WTC11 (cell line): Measurements from ENCODE around the gene TMED3. TPM values are rescaled to one million over a fixed set of nuclear protein-coding genes. Genes with fewer than 3 reads are reported as not detected.

Source experiments
- ATF1 ChIP-seq: sonication (generic); formaldehyde crosslinking; IDR thresholded peaks from 2 replicates; pipeline ENCODE4 v1.8.1; 2023; ENCODE audit warnings: mild to moderate bottlenecking, moderate library complexity, missing genetic modification reagents
- ATF2 ChIP-seq: sonication (generic); formaldehyde crosslinking; IDR thresholded peaks from 2 replicates; pipeline ENCODE4 v1.8.1; 2022; ENCODE audit warnings: low read depth, missing genetic modification reagents, borderline replicate concordance
- CBFB ChIP-seq: sonication (generic); formaldehyde crosslinking; IDR thresholded peaks from 2 replicates; pipeline ENCODE4 v1.8.1; 2022; ENCODE audit warnings: mild to moderate bottlenecking, low read depth, missing genetic modification reagents
- E2F5 ChIP-seq: sonication (generic); formaldehyde crosslinking; IDR thresholded peaks from 2 replicates; pipeline ENCODE4 v1.8.1; 2022; ENCODE audit warnings: mild to moderate bottlenecking, moderate library complexity, missing genetic modification reagents
- FOXP1 ChIP-seq: sonication (generic); formaldehyde crosslinking; IDR thresholded peaks from 2 replicates; pipeline ENCODE4 v1.8.0; 2022; ENCODE audit warnings: missing genetic modification reagents, mild to moderate bottlenecking, moderate library complexity, borderline replicate concordance
- GABPB1 ChIP-seq: sonication (generic); formaldehyde crosslinking; IDR thresholded peaks from 2 replicates; pipeline ENCODE4 v1.8.1; 2023; ENCODE audit warnings: mild to moderate bottlenecking, missing genetic modification reagents
- JAZF1 ChIP-seq: fragments of 250-450 bp; sonication (Bioruptor Pico); IDR thresholded peaks from 2 replicates; pipeline ENCODE4 v1.9.0; 2021; ENCODE audit warnings: moderate library complexity, mild to moderate bottlenecking, inconsistent platforms
- KAT7 ChIP-seq: sonication (generic); formaldehyde crosslinking; IDR thresholded peaks from 2 replicates; pipeline ENCODE4 v1.8.1; 2023; ENCODE audit warnings: missing genetic modification reagents, mild to moderate bottlenecking, borderline replicate concordance
- MAX ChIP-seq: sonication (generic); formaldehyde crosslinking; IDR thresholded peaks from 2 replicates; pipeline ENCODE4 v1.8.0; 2022; ENCODE audit warnings: mild to moderate bottlenecking, missing genetic modification reagents
- MXD4 ChIP-seq: fragments of 250-450 bp; sonication (Bioruptor Pico); IDR thresholded peaks from 2 replicates; pipeline ENCODE4 v1.8.0; 2021; ENCODE audit warnings: mild to moderate bottlenecking, moderate library complexity, borderline replicate concordance
- NFATC4 ChIP-seq: fragments of 250-450 bp; sonication (Bioruptor Pico); IDR thresholded peaks from 2 replicates; pipeline ENCODE4 v1.9.0; 2021; ENCODE audit warnings: mild to moderate bottlenecking
- NFE2L1 ChIP-seq: sonication (generic); formaldehyde crosslinking; IDR thresholded peaks from 2 replicates; pipeline ENCODE4 v1.8.1; 2023; ENCODE audit warnings: missing genetic modification reagents
- NR2C2 ChIP-seq: sonication (generic); formaldehyde crosslinking; IDR thresholded peaks from 2 replicates; pipeline ENCODE4 v1.8.0; 2022; ENCODE audit warnings: mild to moderate bottlenecking, missing genetic modification reagents
- OVOL2 ChIP-seq: fragments of 250-450 bp; sonication (Bioruptor Pico); IDR thresholded peaks from 2 replicates; pipeline ENCODE4 v1.9.0; 2021; ENCODE audit warnings: mild to moderate bottlenecking, borderline replicate concordance
- RORB ChIP-seq: fragments of 250-450 bp; sonication (Bioruptor Pico); IDR thresholded peaks from 2 replicates; pipeline ENCODE4 v1.9.0; 2021; ENCODE audit warnings: mild to moderate bottlenecking
- ZNF121 ChIP-seq: sonication (generic); formaldehyde crosslinking; IDR thresholded peaks from 2 replicates; pipeline ENCODE4 v1.8.0; 2023; ENCODE audit warnings: missing genetic modification reagents
- ZNF232 ChIP-seq: sonication (generic); formaldehyde crosslinking; IDR thresholded peaks from 2 replicates; pipeline ENCODE4 v1.8.0; 2022; ENCODE audit warnings: mild to moderate bottlenecking, missing genetic modification reagents
- total RNA-seq: library from RNA; stranded (reverse); gene quantifications from 3 replicates; pipeline ENCODE4 v1.2.3, GENCODE V29; 2021
- TF ChIP-seq, protein P1 (sequence below): sonication (generic); formaldehyde crosslinking; IDR thresholded peaks from 2 replicates; pipeline ENCODE4 v1.8.1; 2023; ENCODE audit warnings: mild to moderate bottlenecking, missing genetic modification reagents
- TF ChIP-seq, protein P2 (sequence below): sonication (generic); formaldehyde crosslinking; IDR thresholded peaks from 2 replicates; pipeline ENCODE4 v1.8.0; 2022; ENCODE audit warnings: missing genetic modification reagents
- TF ChIP-seq, protein P3 (sequence below): fragments of 250-450 bp; sonication (Bioruptor Pico); IDR thresholded peaks from 2 replicates; pipeline ENCODE4 v1.9.0; 2021; ENCODE audit warnings: mild to moderate bottlenecking
- TF ChIP-seq, protein P4 (sequence below): fragments of 250-450 bp; sonication (Bioruptor Pico); conservative IDR thresholded peaks from 2 replicates; pipeline ENCODE4 v1.9.0; 2021; ENCODE audit warnings: mild to moderate bottlenecking

TMED3 gene
- total RNA-seq, 1 experiment from 2014 or later = 51.2 TPM

- TF ChIP-seq E2F5 (CRISPR knock-in tag) (0 out of 2 replicates have a peak, but pooled peaks have one; percentile 29), GABPB1 (peak; percentile 54), JAZF1 (no peak), NR2C2 (CRISPR knock-in tag) (no peak), ATF1 (CRISPR knock-in tag) (no peak), NFATC4 (CRISPR knock-in tag) (no peak), RORB (CRISPR knock-in tag) (no peak), NFE2L1 (CRISPR knock-in tag) (peak; percentile 70), ZNF121 (CRISPR knock-in tag) (no peak), ATF2 (CRISPR knock-in tag) (no peak), MAX (CRISPR knock-in tag) (peak; percentile 52; the same call in 1 of the 2 replicates), MXD4 (CRISPR knock-in tag) (no peak), KAT7 (no peak), FOXP1 (CRISPR knock-in tag) (peak; percentile 80; the same call in 1 of the 2 replicates), OVOL2 (CRISPR knock-in tag) (no peak), ZNF232 (peak; percentile 91; the same call in 1 of the 2 replicates), CBFB (no peak)
- TF ChIP-seq, protein P1, sequence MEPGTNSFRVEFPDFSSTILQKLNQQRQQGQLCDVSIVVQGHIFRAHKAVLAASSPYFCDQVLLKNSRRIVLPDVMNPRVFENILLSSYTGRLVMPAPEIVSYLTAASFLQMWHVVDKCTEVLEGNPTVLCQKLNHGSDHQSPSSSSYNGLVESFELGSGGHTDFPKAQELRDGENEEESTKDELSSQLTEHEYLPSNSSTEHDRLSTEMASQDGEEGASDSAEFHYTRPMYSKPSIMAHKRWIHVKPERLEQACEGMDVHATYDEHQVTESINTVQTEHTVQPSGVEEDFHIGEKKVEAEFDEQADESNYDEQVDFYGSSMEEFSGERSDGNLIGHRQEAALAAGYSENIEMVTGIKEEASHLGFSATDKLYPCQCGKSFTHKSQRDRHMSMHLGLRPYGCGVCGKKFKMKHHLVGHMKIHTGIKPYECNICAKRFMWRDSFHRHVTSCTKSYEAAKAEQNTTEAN (CRISPR knock-in tag) = peak; percentile 67; the same call in 1 of the 2 replicates
- TF ChIP-seq, protein P2, sequence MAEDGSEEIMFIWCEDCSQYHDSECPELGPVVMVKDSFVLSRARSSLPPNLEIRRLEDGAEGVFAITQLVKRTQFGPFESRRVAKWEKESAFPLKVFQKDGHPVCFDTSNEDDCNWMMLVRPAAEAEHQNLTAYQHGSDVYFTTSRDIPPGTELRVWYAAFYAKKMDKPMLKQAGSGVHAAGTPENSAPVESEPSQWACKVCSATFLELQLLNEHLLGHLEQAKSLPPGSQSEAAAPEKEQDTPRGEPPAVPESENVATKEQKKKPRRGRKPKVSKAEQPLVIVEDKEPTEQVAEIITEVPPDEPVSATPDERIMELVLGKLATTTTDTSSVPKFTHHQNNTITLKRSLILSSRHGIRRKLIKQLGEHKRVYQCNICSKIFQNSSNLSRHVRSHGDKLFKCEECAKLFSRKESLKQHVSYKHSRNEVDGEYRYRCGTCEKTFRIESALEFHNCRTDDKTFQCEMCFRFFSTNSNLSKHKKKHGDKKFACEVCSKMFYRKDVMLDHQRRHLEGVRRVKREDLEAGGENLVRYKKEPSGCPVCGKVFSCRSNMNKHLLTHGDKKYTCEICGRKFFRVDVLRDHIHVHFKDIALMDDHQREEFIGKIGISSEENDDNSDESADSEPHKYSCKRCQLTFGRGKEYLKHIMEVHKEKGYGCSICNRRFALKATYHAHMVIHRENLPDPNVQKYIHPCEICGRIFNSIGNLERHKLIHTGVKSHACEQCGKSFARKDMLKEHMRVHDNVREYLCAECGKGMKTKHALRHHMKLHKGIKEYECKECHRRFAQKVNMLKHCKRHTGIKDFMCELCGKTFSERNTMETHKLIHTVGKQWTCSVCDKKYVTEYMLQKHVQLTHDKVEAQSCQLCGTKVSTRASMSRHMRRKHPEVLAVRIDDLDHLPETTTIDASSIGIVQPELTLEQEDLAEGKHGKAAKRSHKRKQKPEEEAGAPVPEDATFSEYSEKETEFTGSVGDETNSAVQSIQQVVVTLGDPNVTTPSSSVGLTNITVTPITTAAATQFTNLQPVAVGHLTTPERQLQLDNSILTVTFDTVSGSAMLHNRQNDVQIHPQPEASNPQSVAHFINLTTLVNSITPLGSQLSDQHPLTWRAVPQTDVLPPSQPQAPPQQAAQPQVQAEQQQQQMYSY (CRISPR knock-in tag) = no peak
- TF ChIP-seq, protein P3, sequence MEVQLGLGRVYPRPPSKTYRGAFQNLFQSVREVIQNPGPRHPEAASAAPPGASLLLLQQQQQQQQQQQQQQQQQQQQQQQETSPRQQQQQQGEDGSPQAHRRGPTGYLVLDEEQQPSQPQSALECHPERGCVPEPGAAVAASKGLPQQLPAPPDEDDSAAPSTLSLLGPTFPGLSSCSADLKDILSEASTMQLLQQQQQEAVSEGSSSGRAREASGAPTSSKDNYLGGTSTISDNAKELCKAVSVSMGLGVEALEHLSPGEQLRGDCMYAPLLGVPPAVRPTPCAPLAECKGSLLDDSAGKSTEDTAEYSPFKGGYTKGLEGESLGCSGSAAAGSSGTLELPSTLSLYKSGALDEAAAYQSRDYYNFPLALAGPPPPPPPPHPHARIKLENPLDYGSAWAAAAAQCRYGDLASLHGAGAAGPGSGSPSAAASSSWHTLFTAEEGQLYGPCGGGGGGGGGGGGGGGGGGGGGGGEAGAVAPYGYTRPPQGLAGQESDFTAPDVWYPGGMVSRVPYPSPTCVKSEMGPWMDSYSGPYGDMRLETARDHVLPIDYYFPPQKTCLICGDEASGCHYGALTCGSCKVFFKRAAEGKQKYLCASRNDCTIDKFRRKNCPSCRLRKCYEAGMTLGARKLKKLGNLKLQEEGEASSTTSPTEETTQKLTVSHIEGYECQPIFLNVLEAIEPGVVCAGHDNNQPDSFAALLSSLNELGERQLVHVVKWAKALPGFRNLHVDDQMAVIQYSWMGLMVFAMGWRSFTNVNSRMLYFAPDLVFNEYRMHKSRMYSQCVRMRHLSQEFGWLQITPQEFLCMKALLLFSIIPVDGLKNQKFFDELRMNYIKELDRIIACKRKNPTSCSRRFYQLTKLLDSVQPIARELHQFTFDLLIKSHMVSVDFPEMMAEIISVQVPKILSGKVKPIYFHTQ (CRISPR knock-in tag) = no peak
- TF ChIP-seq, protein P4, sequence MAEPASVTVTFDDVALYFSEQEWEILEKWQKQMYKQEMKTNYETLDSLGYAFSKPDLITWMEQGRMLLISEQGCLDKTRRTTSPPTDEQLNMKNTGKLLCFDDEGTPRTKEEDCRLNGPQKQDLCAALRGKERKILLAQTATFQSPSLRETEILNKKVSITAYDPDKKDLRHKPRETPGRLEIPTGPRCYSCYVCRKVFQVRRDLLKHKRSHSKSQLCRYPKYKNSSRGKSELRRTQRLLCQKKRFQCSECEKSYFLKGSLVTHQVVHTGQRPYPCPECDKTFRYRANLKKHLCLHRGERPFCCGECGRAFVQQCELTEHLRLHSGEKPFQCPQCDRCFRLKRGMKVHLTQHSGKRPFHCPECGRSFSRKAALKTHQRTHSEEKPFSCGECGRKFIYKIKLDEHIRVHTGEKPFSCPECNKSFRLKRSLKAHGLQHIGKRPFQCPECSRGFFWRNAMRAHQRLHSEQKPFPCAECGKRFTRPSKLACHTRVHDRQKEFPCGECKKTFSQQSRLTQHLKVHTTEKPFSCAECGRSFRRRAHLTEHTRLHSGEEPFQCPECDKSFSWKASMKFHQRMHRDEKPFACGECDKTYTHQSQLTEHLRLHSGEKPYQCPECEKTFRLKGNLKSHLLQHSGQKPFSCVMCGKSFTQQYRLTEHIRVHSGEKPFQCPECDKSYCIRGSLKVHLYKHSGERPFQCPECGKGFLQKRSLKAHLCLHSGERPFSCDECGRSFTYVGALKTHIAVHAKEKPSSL = no peak
Observed at GRCh38 chr15:79310985-79311900, at the start of gene TMED3 (continued).
